Measurements from ENCODE around the gene NPPB.

Gene NPPB

GRCh38 chr1:11869104-11869503 is 10.4 kb upstream of the NPPB start:
- Histone ChIP-seq H3K23ac (ENCODE audit: low read depth, low read length, poor library complexity) (no peak overlapping the region), H3K4me2 (ENCODE audit: insufficient read depth, low read length, poor library complexity, severe bottlenecking) (no peak overlapping the region), H3K36me3 (replicated peaks in 1 of 2; ENCODE audit: control insufficient read depth in 2 of 2, insufficient read depth in 2 of 2, low read length in 2 of 2) (no peaks in the 10 kb centered on the region), H4K8ac (ENCODE audit: low read depth, low read length) (no peak overlapping the region), H3K4ac (ENCODE audit: low read length) (no peak overlapping the region), H2AK5ac (ENCODE audit: low read depth, low read length) (no peak overlapping the region), H3K18ac (ENCODE audit: low read length) (no peak overlapping the region), H3K9me3 (replicated peaks in 1 of 2; ENCODE audit: control insufficient read depth in 2 of 2, insufficient read depth in 1 of 2, low read depth in 1 of 2, low read length in 2 of 2) (no peaks in the 10 kb centered on the region), H2BK120ac (ENCODE audit: low read depth, low read length) (no peak overlapping the region), H3K4me3 (ENCODE audit: low read length in 2 of 2) (no peak overlapping the region), H3K4me1 (ENCODE audit: control insufficient read depth in 2 of 2, insufficient read depth in 1 of 2, low read depth in 1 of 2, low read length in 2 of 2) (no peaks in the 10 kb centered on the region), H3K27me3 (ENCODE audit: control insufficient read depth in 3 of 3, insufficient read depth in 3 of 3, low read depth in 1 of 3, low read length in 3 of 3) (peaks cover 0 to 6% (median 0%) of the 10 kb centered on the region in 3 experiments), H2AFZ (ENCODE audit: low read length) (no peak overlapping the region), H2BK12ac (ENCODE audit: low read length) (no peak overlapping the region), H2BK15ac (ENCODE audit: low read length) (no peak overlapping the region), H2BK5ac (ENCODE audit: low read length) (no peak overlapping the region), H4K91ac (ENCODE audit: low read depth, low read length, poor library complexity) (no peak overlapping the region), H3K14ac (ENCODE audit: low read length) (no peak overlapping the region), H3K9ac (ENCODE audit: low read depth, low read length, poor library complexity) (no peak overlapping the region), H3K79me1 (ENCODE audit: low read depth, low read length) (no peaks in the 10 kb centered on the region), H3K27ac (replicated peaks; ENCODE audit: low read length) (no peak overlapping the region)
- no CpG with 5 or more reads among the region's 3 CpGs for WGBS, 2 donors (ENCODE audit: extremely low coverage in 2 of 2, insufficient read length in 2 of 2, insufficient replicate concordance in 1 of 2)
- no peak for DNase-seq (ENCODE audit: low spot score)

GRCh38 chr1:11868331-11868980 is 9.7 kb upstream of the NPPB start:
- no peak overlapping the region for H3K14ac ChIP-seq (ENCODE audit: low read length)
- H3K27me3 ChIP-seq (ENCODE audit: control insufficient read depth in 3 of 3, insufficient read depth in 3 of 3, low read depth in 1 of 3, low read length in 3 of 3), result peaks cover 0 to 3% (median 0%) of the 10 kb centered on the region in 3 experiments
- WGBS, 2 donors (ENCODE audit: extremely low coverage in 2 of 2, insufficient read length in 2 of 2, insufficient replicate concordance in 1 of 2), result no CpG with 5 or more reads among the region's 13 CpGs
- H3K27ac ChIP-seq (replicated peaks; ENCODE audit: low read length), result no peak overlapping the region
- H4K8ac ChIP-seq (ENCODE audit: low read depth, low read length), result no peak overlapping the region
- no peak overlapping the region for H3K9ac ChIP-seq (ENCODE audit: low read depth, low read length, poor library complexity)
- no peak overlapping the region for H2BK5ac ChIP-seq (ENCODE audit: low read length)
- no peak overlapping the region for H2BK15ac ChIP-seq (ENCODE audit: low read length)
- no peak overlapping the region for H2AFZ ChIP-seq (ENCODE audit: low read length)
- H2BK120ac ChIP-seq (ENCODE audit: low read depth, low read length), result no peak overlapping the region
- no peaks in the 10 kb centered on the region for H3K36me3 ChIP-seq (replicated peaks in 1 of 2; ENCODE audit: control insufficient read depth in 2 of 2, insufficient read depth in 2 of 2, low read length in 2 of 2)
- no peak overlapping the region for H4K91ac ChIP-seq (ENCODE audit: low read depth, low read length, poor library complexity)
- DNase-seq (ENCODE audit: low spot score), result no peak
- no peak overlapping the region for H3K4ac ChIP-seq (ENCODE audit: low read length)
- H3K18ac ChIP-seq (ENCODE audit: low read length), result no peak overlapping the region
- H3K4me3 ChIP-seq (ENCODE audit: low read length in 2 of 2), result no peak overlapping the region
- H3K9me3 ChIP-seq (replicated peaks in 1 of 2; ENCODE audit: control insufficient read depth in 2 of 2, insufficient read depth in 1 of 2, low read depth in 1 of 2, low read length in 2 of 2), result no peaks in the 10 kb centered on the region
- no peaks in the 10 kb centered on the region for H3K79me1 ChIP-seq (ENCODE audit: low read depth, low read length)
- no peaks in the 10 kb centered on the region for H3K4me1 ChIP-seq (ENCODE audit: control insufficient read depth in 2 of 2, insufficient read depth in 1 of 2, low read depth in 1 of 2, low read length in 2 of 2)
- no peak overlapping the region for H3K23ac ChIP-seq (ENCODE audit: low read depth, low read length, poor library complexity)
- no peak overlapping the region for H2BK12ac ChIP-seq (ENCODE audit: low read length)
- H2AK5ac ChIP-seq (ENCODE audit: low read depth, low read length), result no peak overlapping the region
- no peak overlapping the region for H3K4me2 ChIP-seq (ENCODE audit: insufficient read depth, low read length, poor library complexity, severe bottlenecking)

GRCh38 chr1:11862890-11863289 is 4.1 kb upstream of the NPPB start:
- Histone ChIP-seq H2BK5ac (ENCODE audit: low read length) (no peak overlapping the region), H3K4me3 (ENCODE audit: low read length in 2 of 2) (no peak overlapping the region), H3K9ac (ENCODE audit: low read depth, low read length, poor library complexity) (no peak overlapping the region), H3K9me3 (replicated peaks in 1 of 2; ENCODE audit: control insufficient read depth in 2 of 2, insufficient read depth in 1 of 2, low read depth in 1 of 2, low read length in 2 of 2) (no peaks in the 10 kb centered on the region), H3K4me2 (ENCODE audit: insufficient read depth, low read length, poor library complexity, severe bottlenecking) (no peak overlapping the region), H2BK12ac (ENCODE audit: low read length) (no peak overlapping the region), H2AFZ (ENCODE audit: low read length) (no peak overlapping the region), H2BK120ac (ENCODE audit: low read depth, low read length) (no peak overlapping the region), H3K79me1 (ENCODE audit: low read depth, low read length) (no peaks in the 10 kb centered on the region), H3K27me3 (ENCODE audit: control insufficient read depth in 3 of 3, insufficient read depth in 3 of 3, low read depth in 1 of 3, low read length in 3 of 3) (peaks cover 0 to 38% (median 12%) of the 10 kb centered on the region in 3 experiments), H3K27ac (replicated peaks; ENCODE audit: low read length) (no peak overlapping the region), H3K4ac (ENCODE audit: low read length) (no peak overlapping the region), H4K8ac (ENCODE audit: low read depth, low read length) (no peak overlapping the region), H4K91ac (ENCODE audit: low read depth, low read length, poor library complexity) (no peak overlapping the region), H3K4me1 (ENCODE audit: control insufficient read depth in 2 of 2, insufficient read depth in 1 of 2, low read depth in 1 of 2, low read length in 2 of 2) (peaks cover 3% of the 10 kb centered on the region in 2 donors), H2AK5ac (ENCODE audit: low read depth, low read length) (no peak overlapping the region), H3K23ac (ENCODE audit: low read depth, low read length, poor library complexity) (no peak overlapping the region), H3K14ac (ENCODE audit: low read length) (no peak overlapping the region), H3K36me3 (replicated peaks in 1 of 2; ENCODE audit: control insufficient read depth in 2 of 2, insufficient read depth in 2 of 2, low read length in 2 of 2) (no peaks in the 10 kb centered on the region), H3K18ac (ENCODE audit: low read length) (no peak overlapping the region), H2BK15ac (ENCODE audit: low read length) (no peak overlapping the region)
- no peak for DNase-seq (ENCODE audit: low spot score)
- no CpG with 5 or more reads among the region's 6 CpGs for WGBS, 2 donors (ENCODE audit: extremely low coverage in 2 of 2, insufficient read length in 2 of 2, insufficient replicate concordance in 1 of 2)

GRCh38 chr1:11860587-11860986 is 1.8 kb upstream of the NPPB start:
- H3K23ac ChIP-seq (ENCODE audit: low read depth, low read length, poor library complexity), result no peak overlapping the region
- H3K27me3 ChIP-seq (ENCODE audit: control insufficient read depth in 3 of 3, insufficient read depth in 3 of 3, low read depth in 1 of 3, low read length in 3 of 3), result peaks cover 0 to 53% (median 17%) of the 10 kb centered on the region in 3 experiments
- H3K14ac ChIP-seq (ENCODE audit: low read length), result no peak overlapping the region
- no peak overlapping the region for H3K4me2 ChIP-seq (ENCODE audit: insufficient read depth, low read length, poor library complexity, severe bottlenecking)
- H3K18ac ChIP-seq (ENCODE audit: low read length), result no peak overlapping the region
- H2BK15ac ChIP-seq (ENCODE audit: low read length), result no peak overlapping the region
- no peak overlapping the region for H2BK5ac ChIP-seq (ENCODE audit: low read length)
- H3K4ac ChIP-seq (ENCODE audit: low read length), result no peak overlapping the region
- H3K36me3 ChIP-seq (replicated peaks in 1 of 2; ENCODE audit: control insufficient read depth in 2 of 2, insufficient read depth in 2 of 2, low read length in 2 of 2), result no peaks in the 10 kb centered on the region
- H2BK120ac ChIP-seq (ENCODE audit: low read depth, low read length), result no peak overlapping the region
- no CpG with 5 or more reads among the region's 1 CpG for WGBS, 2 donors (ENCODE audit: extremely low coverage in 2 of 2, insufficient read length in 2 of 2, insufficient replicate concordance in 1 of 2)
- H3K79me1 ChIP-seq (ENCODE audit: low read depth, low read length), result no peaks in the 10 kb centered on the region
- no peak overlapping the region for H2AFZ ChIP-seq (ENCODE audit: low read length)
- no peak overlapping the region for H4K8ac ChIP-seq (ENCODE audit: low read depth, low read length)
- DNase-seq (ENCODE audit: low spot score), result no peak
- no peak overlapping the region for H2AK5ac ChIP-seq (ENCODE audit: low read depth, low read length)
- no peak overlapping the region for H2BK12ac ChIP-seq (ENCODE audit: low read length)
- no peak overlapping the region for H3K4me3 ChIP-seq (ENCODE audit: low read length in 2 of 2)
- no peaks in the 10 kb centered on the region for H3K9me3 ChIP-seq (replicated peaks in 1 of 2; ENCODE audit: control insufficient read depth in 2 of 2, insufficient read depth in 1 of 2, low read depth in 1 of 2, low read length in 2 of 2)
- peaks cover 3% of the 10 kb centered on the region in 2 donors for H3K4me1 ChIP-seq (ENCODE audit: control insufficient read depth in 2 of 2, insufficient read depth in 1 of 2, low read depth in 1 of 2, low read length in 2 of 2)
- H4K91ac ChIP-seq (ENCODE audit: low read depth, low read length, poor library complexity), result no peak overlapping the region
- no peak overlapping the region for H3K27ac ChIP-seq (replicated peaks; ENCODE audit: low read length)
- H3K9ac ChIP-seq (ENCODE audit: low read depth, low read length, poor library complexity), result no peak overlapping the region
